H1 (cell line): ENCODE data around the gene SLC38A2. TPM values are rescaled to one million over a fixed set of nuclear protein-coding genes. Genes with fewer than 3 reads are reported as not detected.

Source experiments
- CTCF ChIA-PET: fragments of 300-600 bp; sonication (Branson Sonifier 250); formaldehyde crosslinking; loops from one replicate; lab custom pipeline; 2021; ENCODE audit not compliant: partially characterized antibody; lab: Charles Lee
- POLR2A ChIA-PET: fragments of 300-600 bp; sonication (Branson Sonifier 250); formaldehyde crosslinking; loops from one replicate; lab custom pipeline; 2021; ENCODE audit warnings: inconsistent platforms; ENCODE audit not compliant: partially characterized antibody; lab: Charles Lee
- DNase-seq, 2 experiments: peaks; one replicate each; pipeline versions ENCODE4 v3.0.0 to v3.0.0-alpha.2; 2010 to 2022; ENCODE audit warnings: low spot score in 2 of 2, low read depth in 1 of 2, mixed read lengths in 1 of 2
- FAIRE-seq: peaks from 2 replicates; lab custom pipeline; 2011; peaks lifted over from hg19 to GRCh38; lab: Jason Lieb, UNC
- H2AFZ ChIP-seq: 2 replicates; pipeline ENCODE4 v1.8.1; 2012; ENCODE audit warnings: low read length, inconsistent platforms
- H2AK5ac ChIP-seq: 2 replicates; pipeline ENCODE4 v1.6.1; 2013; ENCODE audit warnings: low read depth, low read length
- H2BK120ac ChIP-seq: replicated peaks from 2 replicates; pipeline ENCODE3; 2013; ENCODE audit warnings: low read depth, low read length, inconsistent platforms
- H2BK12ac ChIP-seq: 2 replicates; pipeline ENCODE4 v1.6.1; 2013; ENCODE audit warnings: low read depth, low read length
- H2BK15ac ChIP-seq: 2 replicates; pipeline ENCODE4 v1.6.1; 2013; ENCODE audit warnings: low read length
- H2BK20ac ChIP-seq: 2 replicates; pipeline ENCODE4 v1.6.1; 2013; ENCODE audit warnings: low read length
- H2BK5ac ChIP-seq: 2 replicates; pipeline ENCODE4 v1.6.1; 2013; ENCODE audit warnings: low read depth, low read length
- H3K14ac ChIP-seq: 2 replicates; pipeline ENCODE4 v1.6.1; 2013; ENCODE audit warnings: inconsistent platforms; ENCODE audit not compliant: insufficient read length
- H3K18ac ChIP-seq: 2 replicates; pipeline ENCODE4 v1.6.1; 2013; ENCODE audit warnings: low read length; ENCODE audit errors: extremely low read depth
- H3K23ac ChIP-seq: 2 replicates; pipeline ENCODE4 v1.6.1; 2013; ENCODE audit warnings: inconsistent platforms; ENCODE audit not compliant: insufficient read length
- H3K23me2 ChIP-seq: 2 replicates; pipeline ENCODE4 v1.6.1; 2013; ENCODE audit warnings: low read depth, low read length
- H3K27ac ChIP-seq: 2 replicates; pipeline ENCODE4 v1.6.1; 2011; ENCODE audit warnings: low read depth, low read length, inconsistent platforms
- H3K27me3 ChIP-seq, 4 experiments: replicated peaks in 1 of 4; 1 replicate in 1 of 4; 2 replicates in 3 of 4; pipeline versions ENCODE4 v1.6.1 to v1.8.1; 2011 to 2013; ENCODE audit warnings: low read length in 3 of 4, mild to moderate bottlenecking in 3 of 4, inconsistent platforms in 2 of 4, mixed read lengths in 2 of 4, moderate library complexity in 1 of 4; ENCODE audit not compliant: control insufficient read depth in 3 of 4, insufficient read depth in 3 of 4; ENCODE audit errors: extremely low read depth in 1 of 4
- H3K36me3 ChIP-seq, 4 experiments: 2 replicates each; pipeline versions ENCODE4 v1.6.1 to v1.8.1; 2011 to 2013; ENCODE audit warnings: mild to moderate bottlenecking in 4 of 4, low read length in 3 of 4, moderate library complexity in 2 of 4, control low read depth in 1 of 4, inconsistent platforms in 1 of 4; ENCODE audit not compliant: insufficient read depth in 4 of 4, control insufficient read depth in 2 of 4
- H3K4ac ChIP-seq: replicated peaks from 2 replicates; pipeline ENCODE3; 2013; ENCODE audit warnings: low read length, low read depth, mixed read lengths, inconsistent platforms; ENCODE audit not compliant: insufficient read length
- H3K4me1 ChIP-seq, 4 experiments: replicated peaks in 1 of 4; 1 replicate in 1 of 4; 2 replicates in 3 of 4; pipeline versions ENCODE4 v1.6.1 to v1.8.1; 2011 to 2013; ENCODE audit warnings: low read length in 3 of 4, inconsistent platforms in 2 of 4, mixed read lengths in 1 of 4; ENCODE audit not compliant: insufficient read depth in 4 of 4, control insufficient read depth in 3 of 4
- H3K4me2 ChIP-seq, 2 experiments: 2 replicates each; pipeline versions ENCODE4 v1.6.1 to v1.8.1; 2011 to 2013; ENCODE audit warnings: low read depth in 2 of 2, low read length in 2 of 2, control low read depth in 1 of 2, inconsistent platforms in 1 of 2, mild to moderate bottlenecking in 1 of 2; ENCODE audit not compliant: insufficient read depth in 1 of 2
- H3K4me3 ChIP-seq, 4 experiments: fragments of 200-600, 300-600 bp in 1 of 4; sonication (generic), shearing (Covaris generic), sonication (Bioruptor Twin) in 1 of 4; 2 replicates each; pipeline versions ENCODE4 v1.5.1 to v1.8.1; 2011 to 2016; ENCODE audit warnings: low read length in 4 of 4, low read depth in 3 of 4, control low read depth in 2 of 4, inconsistent platforms in 2 of 4, mild to moderate bottlenecking in 2 of 4, mixed read lengths in 1 of 4, moderate library complexity in 1 of 4; ENCODE audit not compliant: insufficient read depth in 2 of 4; ENCODE audit errors: extremely low read depth in 1 of 4
- H3K56ac ChIP-seq: replicated peaks from 2 replicates; pipeline ENCODE3; 2013; ENCODE audit warnings: low read depth, mild to moderate bottlenecking, mixed read lengths, low read length, inconsistent platforms; ENCODE audit not compliant: insufficient read length
- H3K79me1 ChIP-seq: 2 replicates; pipeline ENCODE4 v1.6.1; 2013; ENCODE audit warnings: low read depth, low read length, control low read depth
- H3K79me2 ChIP-seq, 2 experiments: 2 replicates each; pipeline versions ENCODE4 v1.6.1 to v1.8.1; 2012 to 2013; ENCODE audit warnings: low read length in 2 of 2, mild to moderate bottlenecking in 2 of 2, inconsistent platforms in 1 of 2; ENCODE audit not compliant: insufficient read depth in 2 of 2, control insufficient read depth in 1 of 2
- H3K9ac ChIP-seq, 4 experiments: replicated peaks in 1 of 4; 1 replicate in 1 of 4; 2 replicates in 3 of 4; pipeline versions ENCODE4 v1.6.1 to v1.8.1; 2011 to 2013; ENCODE audit warnings: low read depth in 3 of 4, low read length in 3 of 4, control low read depth in 2 of 4, mild to moderate bottlenecking in 2 of 4, moderate library complexity in 2 of 4, inconsistent platforms in 1 of 4; ENCODE audit errors: extremely low read depth in 1 of 4
- H3K9me3 ChIP-seq, 2 experiments: 2 replicates each; pipeline versions ENCODE4 v1.6.1 to v1.8.1; 2012 to 2013; ENCODE audit warnings: mild to moderate bottlenecking in 2 of 2, moderate library complexity in 2 of 2, control low read depth in 1 of 2, inconsistent platforms in 1 of 2, low read depth in 1 of 2, low read length in 1 of 2, mixed read lengths in 1 of 2; ENCODE audit not compliant: insufficient read depth in 2 of 2
- H4K20me1 ChIP-seq, 2 experiments: replicated peaks in 1 of 2; 2 replicates each; pipeline versions ENCODE3 to v1.8.1; 2011 to 2013; ENCODE audit warnings: inconsistent platforms in 2 of 2, low read length in 2 of 2, mild to moderate bottlenecking in 1 of 2; ENCODE audit not compliant: insufficient read depth in 2 of 2, control insufficient read depth in 1 of 2
- H4K5ac ChIP-seq: 2 replicates; pipeline ENCODE4 v1.6.1; 2013; ENCODE audit warnings: low read length, low read depth, mixed read lengths, inconsistent platforms; ENCODE audit not compliant: insufficient read length
- H4K8ac ChIP-seq: 2 replicates; pipeline ENCODE4 v1.8.0; 2013; ENCODE audit warnings: mild to moderate bottlenecking, moderate library complexity, low read length, inconsistent platforms; ENCODE audit not compliant: insufficient read depth; ENCODE audit errors: extremely low read depth
- H4K91ac ChIP-seq: replicated peaks from 2 replicates; pipeline ENCODE3; 2013; ENCODE audit warnings: low read length, mixed read lengths, inconsistent platforms; ENCODE audit not compliant: insufficient read length
- CBX5 ChIP-seq: fragments of 300-800, 300-1000 bp; sonication (generic); IDR thresholded peaks from 2 replicates; pipeline ENCODE4 v1.7.1; 2016; ENCODE audit warnings: antibody characterized with exemption, low read length, low read depth
- POLR2A ChIP-seq, 2 experiments: IDR thresholded peaks; 1 replicate in 1 of 2; 2 replicates in 1 of 2; pipeline ENCODE4 v1.6.1; 2011; ENCODE audit warnings: low read depth in 2 of 2, low read length in 2 of 2, mild to moderate bottlenecking in 2 of 2; ENCODE audit errors: control extremely low read depth in 1 of 2
- POU5F1 ChIP-seq: IDR thresholded peaks from 2 replicates; pipeline ENCODE4 v1.6.1; 2011; ENCODE audit warnings: low read depth, mild to moderate bottlenecking, low read length, moderate library complexity
- RFX5 ChIP-seq: IDR thresholded peaks from 2 replicates; pipeline ENCODE4 v1.6.1; 2011; ENCODE audit warnings: low read depth, low read length, improper control_type of control experiment, borderline replicate concordance
- TAF1 ChIP-seq: IDR thresholded peaks from 2 replicates; pipeline ENCODE4 v1.6.1; 2011; ENCODE audit warnings: mild to moderate bottlenecking, low read depth, low read length
- ZNF274 ChIP-seq: IDR thresholded peaks from 2 replicates; pipeline ENCODE4 v1.7.0; 2012; ENCODE audit warnings: low read length, borderline replicate concordance; ENCODE audit errors: extremely low read depth
- WGBS, 2 experiments: shearing (Covaris generic) in 1 of 2; methylation state at CpG; one replicate each; pipeline versions ENCODE4 v1.1.6 to v1.1.7; 2013 to 2015; ENCODE audit warnings: low lambda C conversion rate in 2 of 2, mixed read lengths in 2 of 2, inconsistent platforms in 1 of 2, low coverage in 1 of 2, missing lambda C conversion rate in 1 of 2; ENCODE audit not compliant: insufficient replicate concordance in 2 of 2, insufficient coverage in 1 of 2, insufficient read length in 1 of 2; ENCODE audit errors: extremely low coverage in 1 of 2, missing lambda C conversion rate in 1 of 2; 5-methylcytosine and 5-hydroxymethylcytosine counted together
- polyA plus RNA-seq, 7 experiments: library from polyadenylated mRNA; depleted of rRNA in 3 of 7; stranded (reverse) in 5 of 7; unstranded in 2 of 7; fragments of >200 nt in 5 of 7; fragments of 200-250 nt in 2 of 7; gene quantifications; 1 replicate in 5 of 7; 2 replicates in 1 of 7; 4 replicates in 1 of 7; pipeline versions ENCODE4 v1.2.1 to v1.2.3, GENCODE V29; 2011 to 2013; ENCODE audit warnings: missing spikeins in 2 of 7, mixed read lengths in 2 of 7
- total RNA-seq: library from RNA; stranded (reverse); fragmentation: NEBNext Ultra II Directional; extraction: Animal tissue kit (Norgen Biotek cat#: 25700); gene quantifications from 2 replicates; pipeline ENCODE4 v1.2.1, GENCODE V29; 2021

The SLC38A2 gene
- total and polyA plus RNA-seq, 2 of the 8 experiments (the other 6 are each of a cell fraction or from before 2014, with no cell fraction given) = 163 to 684 TPM

- Histone ChIP-seq H3K9ac (peak overlapping the region in 1 of 4 experiments; percentile 41; a peak in 1 of 7 replicates), H3K27ac (no peak overlapping the region), H4K20me1 (peaks cover 44 to 48% of the 10 kb centered on the region in 2 experiments), H3K4ac (no peak overlapping the region), H3K27me3 (no peaks in the 10 kb centered on the region), H2BK20ac (no peak overlapping the region), H3K79me2 (peaks cover 29 to 75% of the 10 kb centered on the region in 2 experiments), H3K14ac (no peak overlapping the region), H3K36me3 (peaks cover 48 to 76% (median 71%) of the 10 kb centered on the region in 4 experiments), H4K91ac (no peak overlapping the region), H2BK5ac (no peak overlapping the region), H2AK5ac (no peak overlapping the region), H3K4me1 (peaks cover 5 to 11% (median 6%) of the 10 kb centered on the region in 4 experiments; a peak in 6 of 7 replicates), H2AFZ (no peak overlapping the region), H3K4me3 (peak overlapping the region; percentile 27 to 99 (median 87); a peak in 6 of 8 replicates), H3K79me1 (0 out of 2 replicates have a peak, but pooled peaks cover 2% of the 10 kb centered on the region), H4K5ac (no peak overlapping the region), H3K56ac (no peak overlapping the region), H2BK15ac (no peak overlapping the region), H4K8ac (no peak overlapping the region), H2BK120ac (no peak overlapping the region), H3K23me2 (peaks cover 13% of the 10 kb centered on the region; the same call in 1 of the 2 replicates), H2BK12ac (no peak overlapping the region), H3K18ac (no peak overlapping the region), H3K4me2 (peak overlapping the region; percentile 59 to 82), H3K9me3 (no peaks in the 10 kb centered on the region), H3K23ac (no peak overlapping the region)
- WGBS, 2 experiments = 90% methylated on average over 4 of the region's 4 CpGs; no CpG with 5 or more reads in 1 of the 2 experiments
- POLR2A ChIA-PET = interaction anchor here (1.4 to 12.8 kb wide), 4 partner anchors 12 to 300 kb away, joined by 3 to 263 read pairs (median 118); no protein-coding TSS in a partner anchor
- FAIRE-seq = no peak
- no peak for DNase-seq
- TF ChIP-seq POLR2A (IDR thresholded peaks at IDR 0.05; ENCODE audit: control extremely low read depth in 1 of 2, low read depth in 2 of 2, low read length in 2 of 2) (peak in 1 of 2 experiments; percentile 49; a peak in 1 of 3 replicates), POU5F1 (no peak), RFX5 (no peak), CBX5 (no peak), ZNF274 (no peak), TAF1 (no peak)
- CTCF ChIA-PET = no interaction called here
These were observed 3.5 kb downstream of the SLC38A2 start for GRCh38 chr12:46369095-46369473.
